H1 (cell line): ENCODE measurements around the gene KRT78. TPM values are rescaled to one million over a fixed set of nuclear protein-coding genes. Genes with fewer than 3 reads are reported as not detected.

Experiments
- HDAC2 ChIP-seq, 2 experiments: fragments of 300-600 bp in 1 of 2; sonication (generic) in 1 of 2; IDR thresholded peaks; 2 replicates each; pipeline ENCODE4 v1.6.1; 2011 to 2012; ENCODE audit warnings: low read depth in 2 of 2, low read length in 2 of 2, mild to moderate bottlenecking in 2 of 2, moderate library complexity in 2 of 2, borderline replicate concordance in 1 of 2, inconsistent platforms in 1 of 2
- KDM1A ChIP-seq: fragments of 200-600, 300-600 bp; sonication (generic); IDR thresholded peaks from 2 replicates; pipeline ENCODE4 v1.7.1; 2016; ENCODE audit warnings: mild to moderate bottlenecking, low read length, borderline replicate concordance
- PHF8 ChIP-seq: fragments of 200-600 bp; sonication (generic); conservative IDR thresholded peaks from 2 replicates; pipeline ENCODE4 v1.7.1; 2012; ENCODE audit warnings: low read depth, mild to moderate bottlenecking, inconsistent platforms, low read length, moderate library complexity
- POU5F1 ChIP-seq: IDR thresholded peaks from 2 replicates; pipeline ENCODE4 v1.6.1; 2011; ENCODE audit warnings: low read depth, mild to moderate bottlenecking, low read length, moderate library complexity
- SAP30 ChIP-seq: fragments of 300-600 bp; sonication (generic); IDR thresholded peaks from 2 replicates; pipeline ENCODE4 v1.7.1; 2012; ENCODE audit warnings: low read length, moderate library complexity, mild to moderate bottlenecking, inconsistent platforms; ENCODE audit not compliant: insufficient read depth, insufficient replicate concordance
- TCF12 ChIP-seq: IDR thresholded peaks from 2 replicates; pipeline ENCODE4 v1.6.1; 2011; ENCODE audit warnings: low read depth, mild to moderate bottlenecking, low read length
- polyA plus RNA-seq, 7 experiments: library from polyadenylated mRNA; depleted of rRNA in 3 of 7; stranded (reverse) in 5 of 7; unstranded in 2 of 7; fragments of >200 nt in 5 of 7; fragments of 200-250 nt in 2 of 7; gene quantifications; 1 replicate in 5 of 7; 2 replicates in 1 of 7; 4 replicates in 1 of 7; pipeline versions ENCODE4 v1.2.1 to v1.2.3, GENCODE V29; 2011 to 2013; ENCODE audit warnings: missing spikeins in 2 of 7, mixed read lengths in 2 of 7
- total RNA-seq: library from RNA; stranded (reverse); fragmentation: NEBNext Ultra II Directional; extraction: Animal tissue kit (Norgen Biotek cat#: 25700); gene quantifications from 2 replicates; pipeline ENCODE4 v1.2.1, GENCODE V29; 2021

The KRT78 gene
- total and polyA plus RNA-seq, 2 of the 8 experiments (the other 6 are each of a cell fraction or from before 2014, with no cell fraction given), result not detected

DNA sequence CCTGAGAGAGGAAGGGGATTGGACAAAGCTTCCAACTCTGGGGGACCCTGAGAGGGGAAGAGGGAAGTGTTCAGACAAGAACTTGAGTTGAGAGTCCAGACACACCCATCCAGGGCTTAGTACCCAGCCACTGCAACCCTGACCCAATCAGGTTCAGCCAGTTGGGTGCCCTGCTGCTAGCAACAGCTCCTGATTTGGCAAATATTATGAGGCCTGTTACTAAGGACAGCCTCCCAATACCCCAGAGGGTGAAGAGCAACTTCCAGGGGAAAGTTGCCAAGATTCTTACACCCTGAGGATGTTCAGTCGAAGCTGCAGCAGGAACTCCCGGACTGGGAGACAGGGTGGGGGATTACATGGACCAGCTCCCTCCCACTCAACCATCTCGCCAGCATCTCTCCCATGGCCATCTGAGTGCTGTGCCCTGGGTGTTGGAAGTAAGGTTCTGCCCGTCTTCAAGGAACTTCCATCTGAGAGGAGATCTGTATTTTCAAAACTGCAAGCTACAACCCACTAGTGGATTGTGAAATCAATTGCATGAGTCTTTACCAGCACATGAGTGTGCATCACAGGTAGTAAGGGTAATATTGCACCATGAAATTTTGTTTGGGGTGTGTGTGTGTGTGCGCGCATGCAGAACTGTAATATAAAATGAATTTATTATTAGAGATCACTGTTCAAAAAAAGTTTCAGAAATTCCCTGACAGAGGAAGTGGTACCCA is 11.5 kb upstream of the KRT78 start (continued):
- TF ChIP-seq TCF12, result no peak
- TF ChIP-seq SAP30, result no peak
- TF ChIP-seq POU5F1, result no peak
- no peak for TF ChIP-seq HDAC2 (IDR thresholded peaks at IDR 0.05; ENCODE audit: borderline replicate concordance in 1 of 2, low read depth in 2 of 2, low read length in 2 of 2)
- no peak for TF ChIP-seq KDM1A
- no peak for TF ChIP-seq PHF8
